Adrenal gland (tissue), 5 donors: Measurements from ENCODE around the gene CDKN2D.

Experiments
- CTCF ChIP-seq, 6 experiments: fragments of 450-650 bp in 4 of 6; fragments of 200-600 bp in 2 of 6; sonication (generic) in 1 of 6; IDR thresholded peaks; 1 replicate in 5 of 6; 2 replicates in 1 of 6; pipeline versions ENCODE4 v1.5.1 to v1.8.0; 2016 to 2021; ENCODE audit warnings: antibody characterized with exemption in 6 of 6, mild to moderate bottlenecking in 2 of 6, moderate library complexity in 1 of 6
- POLR2A ChIP-seq, 2 donors: fragments of 450-650 bp; IDR thresholded peaks; one replicate each; pipeline ENCODE4 v1.6.1; 2017; ENCODE audit warnings: antibody characterized with exemption in 2 of 2, mild to moderate bottlenecking in 2 of 2, moderate library complexity in 1 of 2
- donor health status: DM: no; HTN: no; CAD: no.

- TF ChIP-seq POLR2A (IDR thresholded peaks at IDR 0.05) (no peak), CTCF (IDR thresholded peaks at IDR 0.05) (no peak)
Observed at GRCh38 chr19:10519421-10519820, 49.4 kb downstream of the CDKN2D start.
